A549 (cell line): ENCODE data around the gene MAB21L3. TPM values are rescaled to one million over a fixed set of nuclear protein-coding genes. Genes with fewer than 3 reads are reported as not detected.

Experiments
- ATAC-seq, 2 experiments: fragments of 200-7000 bp in 1 of 2; fragments of >200 bp in 1 of 2; cut with Nextera tagmentation in 1 of 2; cut with Tn5 transposase in 1 of 2; 3 replicates each; pipeline versions ENCODE4 v1.8.0 to v1.9.1; 2018 to 2020; ENCODE audit warnings: mild to moderate bottlenecking in 1 of 2, moderate library complexity in 1 of 2
- CTCF ChIA-PET: fragments of 300-600 bp; sonication (Branson Sonifier 250); formaldehyde crosslinking; extraction: SDS; loops from one replicate; lab custom pipeline; 2021; ENCODE audit warnings: antibody characterized with exemption, inconsistent platforms; lab: Yijun Ruan, JAX
- POLR2A ChIA-PET: fragments of 350-600 bp; formaldehyde crosslinking; extraction: SDS; loops from one replicate; lab custom pipeline; 2021; ENCODE audit warnings: antibody characterized with exemption, inconsistent platforms; lab: Yijun Ruan, JAX
- DNase-seq, 2 experiments: peaks; one replicate each; pipeline versions ENCODE4 v3.0.0 to v3.0.0-alpha.2; 2011 to 2016; ENCODE audit warnings: low read depth in 1 of 2, low spot score in 1 of 2
- FAIRE-seq: peaks from 2 replicates; lab custom pipeline; 2011; peaks lifted over from hg19 to GRCh38; lab: Jason Lieb, UNC
- H3K27ac ChIP-seq, 2 experiments: fragments of >200 bp; sonication (Bioruptor Twin); formaldehyde crosslinking; 3 replicates each; pipeline ENCODE4 v1.5.1; 2016 to 2017
- H3K4me1 ChIP-seq: fragments of >200 bp; sonication (Bioruptor Twin); formaldehyde crosslinking; 3 replicates; pipeline ENCODE4 v1.6.1; 2016
- H3K4me2 ChIP-seq: fragments of >200 bp; sonication (Bioruptor Twin); formaldehyde crosslinking; 3 replicates; pipeline ENCODE4 v1.6.1; 2016
- H3K4me3 ChIP-seq: fragments of >200 bp; sonication (Bioruptor Twin); formaldehyde crosslinking; 3 replicates; pipeline ENCODE4 v1.5.1; 2016
- H3K9me3 ChIP-seq: fragments of >200 bp; sonication (Bioruptor Twin); formaldehyde crosslinking; 3 replicates; pipeline ENCODE4 v1.6.1; 2016
- BCL3 ChIP-seq: fragments of >200 bp; sonication (Bioruptor Twin); formaldehyde crosslinking; IDR thresholded peaks from 3 replicates; pipeline ENCODE4 v1.6.1; 2016
- BHLHE40 ChIP-seq: IDR thresholded peaks from 2 replicates; pipeline ENCODE4 v1.6.1; 2012; ENCODE audit warnings: low read depth, low read length, inconsistent platforms
- CBX8 ChIP-seq: fragments of 200-600 bp; sonication (generic); IDR thresholded peaks from 2 replicates; pipeline ENCODE4 v1.6.1; 2016
- CHD2 ChIP-seq: fragments of 150-350 bp; IDR thresholded peaks from 2 replicates; pipeline ENCODE4 v1.6.1; 2014; ENCODE audit warnings: low read length; ENCODE audit not compliant: partially characterized antibody
- CHD4 ChIP-seq: fragments of 200-600 bp; sonication (generic); IDR thresholded peaks from 2 replicates; pipeline ENCODE4 v1.6.1; 2016; ENCODE audit warnings: antibody characterized with exemption, mild to moderate bottlenecking, borderline replicate concordance
- FOSL2 ChIP-seq, 2 experiments: fragments of 450-650 bp in 1 of 2; fragments of >200 bp in 1 of 2; sonication (Bioruptor Twin) in 1 of 2; formaldehyde crosslinking; IDR thresholded peaks; 2 replicates each; pipeline versions ENCODE4 v1.5.0 to v1.6.1; 2016 to 2020; ENCODE audit warnings: mild to moderate bottlenecking in 1 of 2, moderate library complexity in 1 of 2
- HEYL ChIP-seq: fragments of 250-450 bp; sonication (Bioruptor Pico); IDR thresholded peaks from 2 replicates; pipeline ENCODE4 v1.8.0; 2021; ENCODE audit warnings: mild to moderate bottlenecking, moderate library complexity
- JUN ChIP-seq, 2 experiments: fragments of >200 bp; sonication (Bioruptor Twin); formaldehyde crosslinking; IDR thresholded peaks; 2 replicates in 1 of 2; 3 replicates in 1 of 2; pipeline ENCODE4 v1.6.1; 2016 to 2017
- JUNB ChIP-seq: fragments of >200 bp; sonication (Bioruptor Twin); formaldehyde crosslinking; IDR thresholded peaks from 2 replicates; pipeline ENCODE4 v1.6.1; 2016
- PBX3 ChIP-seq: IDR thresholded peaks from 2 replicates; pipeline ENCODE4 v1.6.1; 2012
- PHF8 ChIP-seq: fragments of 200-600 bp; sonication (generic); IDR thresholded peaks from 2 replicates; pipeline ENCODE4 v1.6.1; 2016; ENCODE audit warnings: low read depth, mild to moderate bottlenecking, antibody characterized with exemption, moderate library complexity, borderline replicate concordance
- POLR2AphosphoS2 ChIP-seq: conservative IDR thresholded peaks from 2 replicates; pipeline ENCODE4 v1.6.1; 2012; ENCODE audit warnings: low read length, improper control_type of control experiment, inconsistent platforms
- SMC3 ChIP-seq: fragments of >200 bp; sonication (Bioruptor Twin); formaldehyde crosslinking; IDR thresholded peaks from 3 replicates; pipeline ENCODE4 v1.6.1; 2018; ENCODE audit warnings: inconsistent platforms
- TP53 ChIP-seq: fragments of 250-450 bp; sonication (Bioruptor Pico); IDR thresholded peaks from 2 replicates; pipeline ENCODE4 v1.5.0; 2021; ENCODE audit warnings: mild to moderate bottlenecking, moderate library complexity
- ZFP36 ChIP-seq: fragments of 450-650 bp; IDR thresholded peaks from 2 replicates; pipeline ENCODE4 v1.6.1; 2014; ENCODE audit warnings: borderline replicate concordance; ENCODE audit not compliant: partially characterized antibody
- ZNF302 ChIP-seq: fragments of 250-450 bp; sonication (Bioruptor Pico); IDR thresholded peaks from 2 replicates; pipeline ENCODE4 v1.9.0; 2021; ENCODE audit warnings: inconsistent platforms, mild to moderate bottlenecking, moderate library complexity
- WGBS: methylation state at CpG from one replicate; pipeline ENCODE4 v1.1.6; 2017; ENCODE audit errors: missing lambda C conversion rate; 5-methylcytosine and 5-hydroxymethylcytosine counted together
- polyA plus RNA-seq, 4 experiments: library from polyadenylated mRNA; depleted of rRNA in 3 of 4; stranded (reverse); fragments of >200 nt; fragmentation: RNase III in 1 of 4; extraction: RNeasy Plus Mini Kit Qiagen cat#74134 plus additional on column Dnase treatment in 1 of 4; gene quantifications; 2 replicates in 3 of 4; 3 replicates in 1 of 4; pipeline ENCODE4 v1.2.3, GENCODE V29; 2011 to 2017
- TF ChIP-seq, protein P1 (sequence below): fragments of 150-350 bp; IDR thresholded peaks from 2 replicates; pipeline ENCODE4 v1.6.1; 2014; ENCODE audit warnings: low read depth, mild to moderate bottlenecking, low read length
- TF ChIP-seq, protein P2 (sequence below): IDR thresholded peaks from 2 replicates; pipeline ENCODE4 v1.6.1; 2012
- TF ChIP-seq, protein P3 (sequence below): fragments of 200-600 bp; sonication (generic); IDR thresholded peaks from 2 replicates; pipeline ENCODE4 v1.6.1; 2016; ENCODE audit warnings: antibody characterized with exemption, mild to moderate bottlenecking, moderate library complexity

MAB21L3 gene
- polyA plus RNA-seq, 2 of the 4 experiments (the other 2 are of a cell fraction) = 0.03 to 0.09 TPM

GRCh38 chr1:116147114-116147510 is 35.9 kb downstream of the MAB21L3 start:
- ChIA-PET POLR2A (no interaction called here), CTCF (interaction anchor here (0.9 to 7.6 kb wide), 4 partner anchors 8 to 352 kb away, joined by 4 to 73 read pairs (median 6); no protein-coding TSS in a partner anchor)
- TF ChIP-seq CHD2 = no peak
- TF ChIP-seq JUNB = no peak
- Histone ChIP-seq H3K4me1 (no peaks in the 10 kb centered on the region), H3K9me3 (peaks cover 10% of the 10 kb centered on the region), H3K4me2 (no peak overlapping the region), H3K27ac (no peak overlapping the region), H3K4me3 (no peak overlapping the region)
- FAIRE-seq (no peak), DNase-seq (no peak), ATAC-seq (no peak)
- WGBS = 39% methylated on average over 3 of the region's 3 CpGs

DNA sequence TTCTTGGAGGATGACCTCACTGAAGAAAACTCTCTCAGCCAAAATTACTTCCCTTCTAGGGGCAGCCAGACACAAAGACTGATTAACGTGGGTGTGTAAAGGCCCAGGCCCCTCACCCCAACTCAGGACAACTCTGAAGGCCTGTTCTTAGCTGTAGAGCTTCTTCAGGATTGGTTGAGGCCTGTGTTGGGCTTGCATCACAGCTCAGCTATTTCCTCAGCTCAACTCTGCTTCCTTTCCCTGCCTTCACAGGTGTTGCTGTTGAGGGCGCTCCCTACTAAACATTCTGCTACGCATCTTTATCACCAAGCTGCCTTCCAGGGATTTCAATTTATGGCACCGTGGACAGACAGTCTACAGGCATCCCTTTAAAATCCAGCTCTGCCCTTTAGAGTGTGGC is 36.8 kb downstream of the MAB21L3 start:
- TF ChIP-seq, protein P1, sequence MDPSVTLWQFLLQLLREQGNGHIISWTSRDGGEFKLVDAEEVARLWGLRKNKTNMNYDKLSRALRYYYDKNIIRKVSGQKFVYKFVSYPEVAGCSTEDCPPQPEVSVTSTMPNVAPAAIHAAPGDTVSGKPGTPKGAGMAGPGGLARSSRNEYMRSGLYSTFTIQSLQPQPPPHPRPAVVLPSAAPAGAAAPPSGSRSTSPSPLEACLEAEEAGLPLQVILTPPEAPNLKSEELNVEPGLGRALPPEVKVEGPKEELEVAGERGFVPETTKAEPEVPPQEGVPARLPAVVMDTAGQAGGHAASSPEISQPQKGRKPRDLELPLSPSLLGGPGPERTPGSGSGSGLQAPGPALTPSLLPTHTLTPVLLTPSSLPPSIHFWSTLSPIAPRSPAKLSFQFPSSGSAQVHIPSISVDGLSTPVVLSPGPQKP = no peak
- ATAC-seq (no peak), DNase-seq (no peak), FAIRE-seq (no peak)
- H3K4me2 ChIP-seq = no peak overlapping the region
- WGBS = 71% methylated on average over 4 of the region's 4 CpGs
- CTCF ChIA-PET = interaction anchor here (1.5 to 7.9 kb wide), 5 partner anchors 9 to 351 kb away, joined by 4 to 73 read pairs (median 8); no protein-coding TSS in a partner anchor
- H3K4me3 ChIP-seq = no peak overlapping the region
- peaks cover 4% of the 10 kb centered on the region for H3K4me1 ChIP-seq
- POLR2A ChIA-PET = no interaction called here
- no peak overlapping the region for H3K27ac ChIP-seq
- H3K9me3 ChIP-seq = peaks cover 10% of the 10 kb centered on the region

DNA sequence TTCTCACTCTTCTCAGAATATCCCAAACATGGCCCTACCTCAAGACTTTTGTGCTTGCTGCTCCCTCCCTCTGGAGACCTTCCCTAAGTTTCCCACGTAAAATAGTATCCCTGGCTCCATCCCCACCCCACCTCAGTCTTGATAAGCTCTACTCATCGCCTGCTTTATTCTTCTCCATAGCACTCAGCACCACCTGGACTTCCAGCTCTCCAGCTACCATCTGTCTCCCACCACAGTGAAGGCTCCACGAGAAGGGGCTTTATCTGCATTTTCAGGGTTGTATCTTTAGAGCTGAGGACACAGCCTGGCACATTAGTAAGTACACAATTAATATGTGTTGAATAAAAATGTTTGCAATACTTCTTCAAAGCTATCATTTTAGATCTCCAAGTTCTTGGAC is 37.8 kb downstream of the MAB21L3 start:
- POLR2A ChIA-PET = no interaction called here

GRCh38 chr1:116150368-116150767 is 39.2 kb downstream of the MAB21L3 start:
- 78% methylated on average over 4 of the region's 4 CpGs for WGBS
- POLR2A ChIA-PET = no interaction called here
- CTCF ChIA-PET = interaction anchor here (0.9 to 7.9 kb wide), 11 partner anchors 8 to 349 kb away, joined by 3 to 73 read pairs (median 5); no protein-coding TSS in a partner anchor
- TF ChIP-seq TP53 (CRISPR knock-in tag) = no peak
- TF ChIP-seq BCL3 = no peak
- TF ChIP-seq POLR2AphosphoS2 = no peak
- TF ChIP-seq CBX8 = no peak
- TF ChIP-seq, protein P2, sequence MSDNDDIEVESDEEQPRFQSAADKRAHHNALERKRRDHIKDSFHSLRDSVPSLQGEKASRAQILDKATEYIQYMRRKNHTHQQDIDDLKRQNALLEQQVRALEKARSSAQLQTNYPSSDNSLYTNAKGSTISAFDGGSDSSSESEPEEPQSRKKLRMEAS = no peak
- TF ChIP-seq ZFP36 = no peak
- TF ChIP-seq ZNF302 (CRISPR knock-in tag) = no peak
- TF ChIP-seq BHLHE40 = no peak
- TF ChIP-seq HEYL (CRISPR knock-in tag) = no peak
- TF ChIP-seq PHF8 = no peak
- no peak for TF ChIP-seq JUN (IDR thresholded peaks at IDR 0.05)
- TF ChIP-seq CHD2 = no peak
- no peak for TF ChIP-seq SMC3
- TF ChIP-seq CHD4 = no peak
- TF ChIP-seq PBX3 = no peak
- Histone ChIP-seq H3K4me3 (no peak overlapping the region), H3K4me1 (peaks cover 10% of the 10 kb centered on the region), H3K4me2 (no peak overlapping the region), H3K27ac (no peak overlapping the region), H3K9me3 (no peaks in the 10 kb centered on the region)
- ATAC-seq (no peak), FAIRE-seq (no peak), DNase-seq (no peak)

More for the DNA sequence above, 37.8 kb downstream of the MAB21L3 start:
- Histone ChIP-seq H3K4me2 (no peak overlapping the region), H3K4me1 (peaks cover 10% of the 10 kb centered on the region), H3K9me3 (peaks cover 6% of the 10 kb centered on the region), H3K27ac (no peak overlapping the region), H3K4me3 (no peak overlapping the region)
- DNase-seq (no peak), ATAC-seq (no peak), FAIRE-seq (no peak)
- 47% methylated on average over 3 of the region's 3 CpGs for WGBS
- TF ChIP-seq FOSL2 (IDR thresholded peaks at IDR 0.05) (no peak), FOSL2 (CRISPR knock-in tag; IDR thresholded peaks at IDR 0.05) (no peak)
- TF ChIP-seq, protein P3, sequence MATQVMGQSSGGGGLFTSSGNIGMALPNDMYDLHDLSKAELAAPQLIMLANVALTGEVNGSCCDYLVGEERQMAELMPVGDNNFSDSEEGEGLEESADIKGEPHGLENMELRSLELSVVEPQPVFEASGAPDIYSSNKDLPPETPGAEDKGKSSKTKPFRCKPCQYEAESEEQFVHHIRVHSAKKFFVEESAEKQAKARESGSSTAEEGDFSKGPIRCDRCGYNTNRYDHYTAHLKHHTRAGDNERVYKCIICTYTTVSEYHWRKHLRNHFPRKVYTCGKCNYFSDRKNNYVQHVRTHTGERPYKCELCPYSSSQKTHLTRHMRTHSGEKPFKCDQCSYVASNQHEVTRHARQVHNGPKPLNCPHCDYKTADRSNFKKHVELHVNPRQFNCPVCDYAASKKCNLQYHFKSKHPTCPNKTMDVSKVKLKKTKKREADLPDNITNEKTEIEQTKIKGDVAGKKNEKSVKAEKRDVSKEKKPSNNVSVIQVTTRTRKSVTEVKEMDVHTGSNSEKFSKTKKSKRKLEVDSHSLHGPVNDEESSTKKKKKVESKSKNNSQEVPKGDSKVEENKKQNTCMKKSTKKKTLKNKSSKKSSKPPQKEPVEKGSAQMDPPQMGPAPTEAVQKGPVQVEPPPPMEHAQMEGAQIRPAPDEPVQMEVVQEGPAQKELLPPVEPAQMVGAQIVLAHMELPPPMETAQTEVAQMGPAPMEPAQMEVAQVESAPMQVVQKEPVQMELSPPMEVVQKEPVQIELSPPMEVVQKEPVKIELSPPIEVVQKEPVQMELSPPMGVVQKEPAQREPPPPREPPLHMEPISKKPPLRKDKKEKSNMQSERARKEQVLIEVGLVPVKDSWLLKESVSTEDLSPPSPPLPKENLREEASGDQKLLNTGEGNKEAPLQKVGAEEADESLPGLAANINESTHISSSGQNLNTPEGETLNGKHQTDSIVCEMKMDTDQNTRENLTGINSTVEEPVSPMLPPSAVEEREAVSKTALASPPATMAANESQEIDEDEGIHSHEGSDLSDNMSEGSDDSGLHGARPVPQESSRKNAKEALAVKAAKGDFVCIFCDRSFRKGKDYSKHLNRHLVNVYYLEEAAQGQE = no peak
- CTCF ChIA-PET = interaction anchor here (1.2 to 7.9 kb wide), 6 partner anchors 10 to 350 kb away, joined by 3 to 73 read pairs (median 6); no protein-coding TSS in a partner anchor
